ELF-1 (cell line): Measurements from ENCODE around the gene TTC28.
"Not testable (repeated sequence)": the region's sequence is repeated elsewhere in the genome, so short reads cannot be mapped to it uniquely, and the experiment has no call there.

Source experiments
- DNase-seq: peaks from one replicate; pipeline ENCODE4 v3.0.0-alpha.2; 2016; ENCODE audit warnings: low read depth, low spot score

Gene TTC28

GRCh38 chr22:28678170-28678569 lies 1.5 kb downstream of the TTC28 start:
- not testable (repeated sequence) for DNase-seq

GRCh38 chr22:28674121-28674563 lies 5.5 kb downstream of the TTC28 start:
- DNase-seq, result no peak

- no peak for DNase-seq
These were observed 8.9 kb downstream of the TTC28 start for GRCh38 chr22:28670756-28671155.

- no peak for DNase-seq
These were observed 9.5 kb downstream of the TTC28 start for GRCh38 chr22:28670161-28670560.

GRCh38 chr22:28669387-28669786 lies 10.3 kb downstream of the TTC28 start:
- no peak for DNase-seq

- not testable (repeated sequence) for DNase-seq
These were observed 16.1 kb downstream of the TTC28 start for GRCh38 chr22:28663569-28663942.

- DNase-seq, result no peak
These were observed 21.2 kb downstream of the TTC28 start for GRCh38 chr22:28658448-28658847.

- DNase-seq, result no peak
These were observed 23.5 kb downstream of the TTC28 start for GRCh38 chr22:28656181-28656580.

- no peak for DNase-seq
These were observed 29.2 kb downstream of the TTC28 start for GRCh38 chr22:28650463-28650862.

- DNase-seq, result no peak
These were observed 30.8 kb downstream of the TTC28 start for GRCh38 chr22:28648792-28649191.

- DNase-seq, result no peak
These were observed 32.4 kb downstream of the TTC28 start for GRCh38 chr22:28647216-28647615.

GRCh38 chr22:28639321-28639720 lies 40.3 kb downstream of the TTC28 start:
- DNase-seq, result no peak

- DNase-seq, result no peak
These were observed 42.4 kb downstream of the TTC28 start for GRCh38 chr22:28637225-28637624.

- DNase-seq, result no peak
These were observed 49.5 kb downstream of the TTC28 start for GRCh38 chr22:28630177-28630574.

GRCh38 chr22:28629420-28630176 lies 50.0 kb downstream of the TTC28 start:
- no peak for DNase-seq

GRCh38 chr22:28628766-28629165 lies 50.9 kb downstream of the TTC28 start:
- DNase-seq, result no peak

GRCh38 chr22:28627791-28628190 lies 51.8 kb downstream of the TTC28 start:
- DNase-seq, result no peak

- no peak for DNase-seq
These were observed 59.3 kb downstream of the TTC28 start for GRCh38 chr22:28620244-28620922.

- DNase-seq, result no peak
These were observed 60.4 kb downstream of the TTC28 start for GRCh38 chr22:28619236-28619635.

- not testable (repeated sequence) for DNase-seq
These were observed 64.2 kb downstream of the TTC28 start for GRCh38 chr22:28615423-28615822.

GRCh38 chr22:28609921-28610320 lies 69.7 kb downstream of the TTC28 start:
- DNase-seq, result no peak

GRCh38 chr22:28608546-28608945 lies 71.1 kb downstream of the TTC28 start:
- no peak for DNase-seq

- DNase-seq, result no peak
These were observed 71.8 kb downstream of the TTC28 start for GRCh38 chr22:28607795-28608194.
